GM23338 (cell line): ENCODE data around the gene TTC28. TPM values are rescaled to one million over a fixed set of nuclear protein-coding genes. Genes with fewer than 3 reads are reported as not detected.

Experiments used
- ATAC-seq: fragments of 200-7000 bp; cut with Tn5 transposase; 3 replicates; pipeline ENCODE4 v1.9.1; 2020
- DNase-seq: peaks from one replicate; pipeline ENCODE4 v3.0.0-alpha.2; 2015; ENCODE audit warnings: low spot score
- H2AFZ ChIP-seq: fragments of 200-600 bp; sonication (generic); 2 replicates; pipeline ENCODE4 v1.8.0; 2016; ENCODE audit warnings: antibody characterized with exemption, mild to moderate bottlenecking, moderate library complexity
- H3F3A ChIP-seq: fragments of 200-600 bp; sonication (generic); replicated peaks from 2 replicates; pipeline ENCODE4 v1.8.0; 2017; ENCODE audit warnings: antibody characterized with exemption, mixed run types, low read depth
- H3K27ac ChIP-seq: fragments of 200-600 bp; sonication (generic); 2 replicates; pipeline ENCODE4 v1.6.1; 2016; ENCODE audit warnings: low read depth
- H3K27me3 ChIP-seq: fragments of 200-600 bp; sonication (generic); 2 replicates; pipeline ENCODE4 v1.8.0; 2016; ENCODE audit warnings: mild to moderate bottlenecking, mixed run types, moderate library complexity; ENCODE audit not compliant: insufficient read depth
- H3K36me3 ChIP-seq: fragments of 200-600 bp; sonication (generic); 2 replicates; pipeline ENCODE4 v1.8.0; 2016; ENCODE audit warnings: mild to moderate bottlenecking; ENCODE audit not compliant: insufficient read depth
- H3K4me1 ChIP-seq: fragments of 200-600 bp; sonication (generic); 2 replicates; pipeline ENCODE4 v1.8.0; 2016; ENCODE audit warnings: mild to moderate bottlenecking, moderate library complexity; ENCODE audit not compliant: insufficient read depth
- H3K4me2 ChIP-seq: fragments of 200-600 bp; sonication (generic); 2 replicates; pipeline ENCODE4 v1.7.1; 2017; ENCODE audit warnings: mixed run types
- H3K4me3 ChIP-seq: fragments of 200-600 bp; sonication (generic); 2 replicates; pipeline ENCODE4 v1.6.1; 2016; ENCODE audit warnings: mixed run types
- H3K79me2 ChIP-seq: fragments of 200-600 bp; sonication (generic); replicated peaks from 2 replicates; pipeline ENCODE4 v1.8.0; 2017; ENCODE audit warnings: mild to moderate bottlenecking; ENCODE audit not compliant: insufficient read depth
- H3K9me2 ChIP-seq: fragments of 200-600 bp; sonication (generic); 2 replicates; pipeline ENCODE4 v1.8.0; 2017; ENCODE audit not compliant: insufficient read depth
- H4K20me1 ChIP-seq: fragments of 200-600 bp; sonication (generic); replicated peaks from 2 replicates; pipeline ENCODE4 v1.8.0; 2017; ENCODE audit warnings: mild to moderate bottlenecking; ENCODE audit not compliant: insufficient read depth
- H3K27ac Mint-ChIP-seq: 2 replicates; pipeline ENCODE4 v1.8.0; 2020; ENCODE audit warnings: inconsistent platforms, mild to moderate bottlenecking, moderate library complexity, mixed read lengths
- H3K27me3 Mint-ChIP-seq: 3 replicates; pipeline ENCODE4 v1.8.0; 2022; ENCODE audit warnings: low read depth, mild to moderate bottlenecking, moderate library complexity, mixed read lengths, inconsistent platforms; ENCODE audit not compliant: insufficient read depth, poor library complexity
- H3K36me3 Mint-ChIP-seq: 3 replicates; pipeline ENCODE4 v1.8.0; 2021; ENCODE audit warnings: low read depth, mild to moderate bottlenecking, inconsistent platforms, moderate library complexity, mixed read lengths
- H3K4me1 Mint-ChIP-seq: 3 replicates; pipeline ENCODE4 v1.8.0; 2020; ENCODE audit warnings: mild to moderate bottlenecking, inconsistent platforms, mixed read lengths
- H3K4me3 Mint-ChIP-seq: 3 replicates; pipeline ENCODE4 v1.8.0; 2021; ENCODE audit warnings: moderate library complexity, mild to moderate bottlenecking, inconsistent platforms, mixed read lengths
- H3K9me3 Mint-ChIP-seq: 3 replicates; pipeline ENCODE4 v1.8.0; 2020; ENCODE audit warnings: moderate library complexity, mild to moderate bottlenecking, inconsistent platforms, mixed read lengths
- CREB1 ChIP-seq: fragments of 250-450 bp; sonication (Bioruptor Pico); IDR thresholded peaks from 2 replicates; pipeline ENCODE4 v1.5.0; 2020; ENCODE audit warnings: low read depth, mild to moderate bottlenecking, moderate library complexity
- ETS1 ChIP-seq: IDR thresholded peaks from 2 replicates; pipeline ENCODE4 v1.6.1; 2016; ENCODE audit warnings: antibody characterized with exemption
- EZH2 ChIP-seq: fragments of 200-600 bp; sonication (generic); IDR thresholded peaks from one replicate; pipeline ENCODE4 v1.8.0; 2017; ENCODE audit warnings: antibody characterized with exemption, mild to moderate bottlenecking, low read depth; ENCODE audit not compliant: unreplicated experiment
- EZH2phosphoT487 ChIP-seq: fragments of 200-600 bp; sonication (generic); IDR thresholded peaks from one replicate; pipeline ENCODE4 v1.8.1; 2018; ENCODE audit warnings: antibody characterized with exemption; ENCODE audit not compliant: unreplicated experiment
- JUNB ChIP-seq: IDR thresholded peaks from one replicate; pipeline ENCODE4 v1.6.1; 2016; ENCODE audit warnings: antibody characterized with exemption; ENCODE audit not compliant: unreplicated experiment
- NANOG ChIP-seq: IDR thresholded peaks from 2 replicates; pipeline ENCODE4 v1.6.1; 2016; ENCODE audit warnings: antibody characterized with exemption, borderline replicate concordance
- POLR2AphosphoS5 ChIP-seq: IDR thresholded peaks from 2 replicates; pipeline ENCODE4 v1.6.1; 2016; ENCODE audit warnings: antibody characterized with exemption, low read depth
- REST ChIP-seq: IDR thresholded peaks from one replicate; pipeline ENCODE4 v1.6.1; 2018; ENCODE audit warnings: antibody characterized with exemption; ENCODE audit not compliant: unreplicated experiment
- STAT1 ChIP-seq: IDR thresholded peaks from one replicate; pipeline ENCODE4 v1.6.1; 2016; ENCODE audit warnings: antibody characterized with exemption; ENCODE audit not compliant: unreplicated experiment
- ZNF114 ChIP-seq: fragments of 250-450 bp; sonication (Bioruptor Pico); IDR thresholded peaks from 2 replicates; pipeline ENCODE4 v1.5.0; 2020; ENCODE audit warnings: mild to moderate bottlenecking, moderate library complexity
- ZNF331 ChIP-seq: fragments of 250-450 bp; sonication (Bioruptor Pico); IDR thresholded peaks from 2 replicates; pipeline ENCODE4 v1.5.0; 2020; ENCODE audit warnings: low read depth, mild to moderate bottlenecking, moderate library complexity
- ZNF462 ChIP-seq: fragments of 250-450 bp; sonication (Bioruptor Pico); IDR thresholded peaks from 2 replicates; pipeline ENCODE4 v1.5.0; 2020; ENCODE audit warnings: mild to moderate bottlenecking, moderate library complexity
- polyA plus RNA-seq: library from polyadenylated mRNA; unstranded; fragments of >200 nt; fragmentation: Nextera tagmentation; extraction: Ambion mirVana; gene quantifications from 2 replicates; pipeline ENCODE4 v1.2.1, GENCODE V29; 2016
- total RNA-seq: library from RNA; depleted of rRNA; stranded (reverse); fragments of >200 nt; shearing (Covaris generic); gene quantifications from 2 replicates; pipeline ENCODE4 v1.2.3, GENCODE V29; 2014
- TF ChIP-seq, protein P1 (sequence below), 2 experiments: fragments of 200-600 bp in 1 of 2; sonication (generic) in 1 of 2; conservative IDR thresholded peaks; 2 replicates each; pipeline versions ENCODE4 v1.5.1 to v1.6.1; 2016 to 2017; ENCODE audit warnings: antibody characterized with exemption in 2 of 2, low read depth in 2 of 2, mild to moderate bottlenecking in 2 of 2, moderate library complexity in 1 of 2

TTC28 gene
- total and polyA plus RNA-seq, 2 experiments from 2014 or later: 4.5 to 16.1 TPM

DNA sequence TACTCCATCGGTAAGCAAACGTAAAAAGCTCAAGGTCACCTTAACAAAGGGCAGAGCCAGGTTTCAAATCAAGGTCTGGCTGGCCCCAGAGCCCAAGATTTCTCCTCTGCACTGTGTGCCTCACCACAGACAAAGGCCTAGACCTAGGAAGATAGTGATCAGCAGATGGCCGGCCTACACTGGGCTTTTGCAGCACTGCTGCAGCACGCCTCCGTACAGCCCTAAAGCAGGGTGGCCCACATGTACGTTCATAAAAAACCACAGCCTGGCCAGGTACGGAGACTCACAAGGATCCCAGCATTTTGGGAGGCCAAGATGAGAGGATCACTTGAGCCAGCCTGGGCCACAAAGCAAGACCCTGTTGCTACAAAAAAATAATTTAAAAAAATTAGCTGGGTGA is 654.3 kb downstream of the TTC28 start:
- Histone ChIP-seq H3F3A (no peaks in the 10 kb centered on the region), H3K27me3 (no peaks in the 10 kb centered on the region), H3K4me1 (no peaks in the 10 kb centered on the region), H3K4me2 (no peak overlapping the region), H3K79me2 (no peaks in the 10 kb centered on the region), H2AFZ (no peak overlapping the region), H3K9me2 (no peaks in the 10 kb centered on the region), H3K36me3 (no peaks in the 10 kb centered on the region), H4K20me1 (no peaks in the 10 kb centered on the region), H3K27ac (no peak overlapping the region), H3K4me3 (no peak overlapping the region)
- Mint-ChIP-seq H3K4me1 (peaks cover 9% of the 10 kb centered on the region), H3K9me3 (no peaks in the 10 kb centered on the region; the same call in 2 of the 3 replicates), H3K4me3 (no peak overlapping the region), H3K36me3 (no peaks in the 10 kb centered on the region), H3K27me3 (peaks cover 11% of the 10 kb centered on the region), H3K27ac (no peak overlapping the region)
- ATAC-seq: no peak
- no peak for TF ChIP-seq ETS1
- no peak for TF ChIP-seq EZH2
- TF ChIP-seq, protein P1, sequence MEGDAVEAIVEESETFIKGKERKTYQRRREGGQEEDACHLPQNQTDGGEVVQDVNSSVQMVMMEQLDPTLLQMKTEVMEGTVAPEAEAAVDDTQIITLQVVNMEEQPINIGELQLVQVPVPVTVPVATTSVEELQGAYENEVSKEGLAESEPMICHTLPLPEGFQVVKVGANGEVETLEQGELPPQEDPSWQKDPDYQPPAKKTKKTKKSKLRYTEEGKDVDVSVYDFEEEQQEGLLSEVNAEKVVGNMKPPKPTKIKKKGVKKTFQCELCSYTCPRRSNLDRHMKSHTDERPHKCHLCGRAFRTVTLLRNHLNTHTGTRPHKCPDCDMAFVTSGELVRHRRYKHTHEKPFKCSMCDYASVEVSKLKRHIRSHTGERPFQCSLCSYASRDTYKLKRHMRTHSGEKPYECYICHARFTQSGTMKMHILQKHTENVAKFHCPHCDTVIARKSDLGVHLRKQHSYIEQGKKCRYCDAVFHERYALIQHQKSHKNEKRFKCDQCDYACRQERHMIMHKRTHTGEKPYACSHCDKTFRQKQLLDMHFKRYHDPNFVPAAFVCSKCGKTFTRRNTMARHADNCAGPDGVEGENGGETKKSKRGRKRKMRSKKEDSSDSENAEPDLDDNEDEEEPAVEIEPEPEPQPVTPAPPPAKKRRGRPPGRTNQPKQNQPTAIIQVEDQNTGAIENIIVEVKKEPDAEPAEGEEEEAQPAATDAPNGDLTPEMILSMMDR (conservative IDR thresholded peaks at IDR 0.05; ENCODE audit: low read depth in 2 of 2): no peak
- no peak for TF ChIP-seq STAT1
- no peak for TF ChIP-seq JUNB
- TF ChIP-seq CREB1 (CRISPR knock-in tag): no peak
- TF ChIP-seq NANOG: no peak
- TF ChIP-seq ZNF114 (CRISPR knock-in tag): no peak
- no peak for TF ChIP-seq POLR2AphosphoS5
- TF ChIP-seq ZNF331 (CRISPR knock-in tag): no peak
- TF ChIP-seq EZH2phosphoT487: no peak
- no peak for TF ChIP-seq ZNF462 (CRISPR knock-in tag)
- no peak for TF ChIP-seq REST
- DNase-seq: no peak
